DMS53 treated with DMSO at 0.1 percent for 48 hours (cell line): ENCODE data around the gene NCAM1.
A peak's percentile ranks its signal among the peaks of the same experiment; 100 is the strongest.
"Not testable (repeated sequence)": the region's sequence is repeated elsewhere in the genome, so short reads cannot be mapped to it uniquely, and the experiment has no call there.

Experiments
- DNase-seq: peaks from one replicate; lab custom pipeline; 2025; ENCODE audit not compliant: unreplicated experiment; lab: John Stamatoyannopoulos, UW

The NCAM1 gene

GRCh38 chr11:113019711-113020110 lies 58.5 kb downstream of the NCAM1 start:
- no peak for DNase-seq

- DNase-seq = no peak
Measured at GRCh38 chr11:113021111-113021510, 59.9 kb downstream of the NCAM1 start.

- no peak for DNase-seq
Measured at GRCh38 chr11:113022262-113022661, 61.0 kb downstream of the NCAM1 start.

- no peak for DNase-seq
Measured at GRCh38 chr11:113023228-113023627, 62.0 kb downstream of the NCAM1 start.

- DNase-seq = no peak
Measured at GRCh38 chr11:113023986-113024385, 62.8 kb downstream of the NCAM1 start.

- DNase-seq = no peak
Measured at GRCh38 chr11:113026778-113027177, 65.6 kb downstream of the NCAM1 start.

- no peak for DNase-seq
Measured at GRCh38 chr11:113034576-113034975, 73.4 kb downstream of the NCAM1 start.

- no peak for DNase-seq
Measured at GRCh38 chr11:113035708-113036107, 74.5 kb downstream of the NCAM1 start.

- no peak for DNase-seq
Measured at GRCh38 chr11:113043698-113044097, 82.5 kb downstream of the NCAM1 start.

GRCh38 chr11:113045146-113045545 lies 83.9 kb downstream of the NCAM1 start:
- DNase-seq = peak; percentile 31

GRCh38 chr11:113046866-113047265 lies 85.6 kb downstream of the NCAM1 start:
- DNase-seq = no peak

- no peak for DNase-seq
Measured at GRCh38 chr11:113048820-113049768, 87.9 kb downstream of the NCAM1 start.

- DNase-seq = not testable (repeated sequence)
Measured at GRCh38 chr11:113053042-113053441, 91.8 kb downstream of the NCAM1 start.

GRCh38 chr11:113057038-113057437 lies 95.8 kb downstream of the NCAM1 start:
- no peak for DNase-seq

- DNase-seq = no peak
Measured at GRCh38 chr11:113059548-113059947, 98.3 kb downstream of the NCAM1 start.

GRCh38 chr11:113065330-113065729 lies 104.1 kb downstream of the NCAM1 start:
- no peak for DNase-seq

- DNase-seq = no peak
Measured at GRCh38 chr11:113072237-113072858, 111.1 kb downstream of the NCAM1 start.

- DNase-seq = no peak
Measured at GRCh38 chr11:113073290-113073953, 112.2 kb downstream of the NCAM1 start.

- DNase-seq = no peak
Measured at GRCh38 chr11:113075586-113076095, 114.4 kb downstream of the NCAM1 start.

GRCh38 chr11:113077379-113077778 lies 116.2 kb downstream of the NCAM1 start:
- no peak for DNase-seq

- DNase-seq = no peak
Measured at GRCh38 chr11:113082341-113082955, 121.2 kb downstream of the NCAM1 start.
